Activated CD8-positive, alpha-beta memory T cell treated with anti-CD3 and anti-CD28 coated beads, Interleukin-2, amount 50 U/mL, for 24 hours (primary cell): ENCODE measurements around the gene MYH11.
"Not testable (repeated sequence)": the region's sequence is repeated elsewhere in the genome, so short reads cannot be mapped to it uniquely, and the experiment has no call there.

Experiments
- DNase-seq: peaks from one replicate; pipeline ENCODE4 v3.0.0-alpha.2; 2020; ENCODE audit errors: extremely low read depth

The MYH11 gene

GRCh38 chr16:15809297-15809696 is 47.5 kb downstream of the MYH11 start:
- not testable (repeated sequence) for DNase-seq

GRCh38 chr16:15808071-15808470 is 48.8 kb downstream of the MYH11 start:
- no peak for DNase-seq

- DNase-seq: no peak
Measured at GRCh38 chr16:15807603-15808009, 49.2 kb downstream of the MYH11 start.

- DNase-seq: no peak
Measured at GRCh38 chr16:15803618-15804017, 53.2 kb downstream of the MYH11 start.

- no peak for DNase-seq
Measured at GRCh38 chr16:15799851-15800495, 56.9 kb downstream of the MYH11 start.

GRCh38 chr16:15798671-15799070 is 58.2 kb downstream of the MYH11 start:
- DNase-seq: no peak

GRCh38 chr16:15796885-15797284 is 59.9 kb downstream of the MYH11 start:
- no peak for DNase-seq

GRCh38 chr16:15795615-15796014 is 61.2 kb downstream of the MYH11 start:
- DNase-seq: no peak

GRCh38 chr16:15792563-15792971 is 64.3 kb downstream of the MYH11 start:
- DNase-seq: no peak

- DNase-seq: no peak
Measured at GRCh38 chr16:15790458-15790857, 66.4 kb downstream of the MYH11 start.

GRCh38 chr16:15789816-15790215 is 67.0 kb downstream of the MYH11 start:
- DNase-seq: not testable (repeated sequence)

GRCh38 chr16:15788846-15789239 is 68.0 kb downstream of the MYH11 start:
- no peak for DNase-seq

- DNase-seq: no peak
Measured at GRCh38 chr16:15786501-15786900, 70.3 kb downstream of the MYH11 start.

GRCh38 chr16:15785386-15786059 is 71.3 kb downstream of the MYH11 start:
- DNase-seq: no peak

- no peak for DNase-seq
Measured at GRCh38 chr16:15783985-15784384, 72.8 kb downstream of the MYH11 start.

GRCh38 chr16:15782573-15783365 is 74.1 kb downstream of the MYH11 start:
- no peak for DNase-seq

- DNase-seq: no peak
Measured at GRCh38 chr16:15781650-15782049, 75.2 kb downstream of the MYH11 start.

- DNase-seq: no peak
Measured at GRCh38 chr16:15780805-15781204, 76.0 kb downstream of the MYH11 start.

- DNase-seq: no peak
Measured at GRCh38 chr16:15779664-15780351, 77.0 kb downstream of the MYH11 start.

- DNase-seq: no peak
Measured at GRCh38 chr16:15778999-15779614, 77.7 kb downstream of the MYH11 start.

GRCh38 chr16:15778204-15778743 is 78.6 kb downstream of the MYH11 start:
- no peak for DNase-seq
